GM23338 (cell line): ENCODE results near the gene FGGY. TPM values are rescaled to one million over a fixed set of nuclear protein-coding genes. Genes with fewer than 3 reads are reported as not detected.

ENCODE experiments used
- CREB1 ChIP-seq: fragments of 250-450 bp; sonication (Bioruptor Pico); IDR thresholded peaks from 2 replicates; pipeline ENCODE4 v1.5.0; 2020; ENCODE audit warnings: low read depth, mild to moderate bottlenecking, moderate library complexity
- EZH2 ChIP-seq: fragments of 200-600 bp; sonication (generic); IDR thresholded peaks from one replicate; pipeline ENCODE4 v1.8.0; 2017; ENCODE audit warnings: antibody characterized with exemption, mild to moderate bottlenecking, low read depth; ENCODE audit not compliant: unreplicated experiment
- EZH2phosphoT487 ChIP-seq: fragments of 200-600 bp; sonication (generic); IDR thresholded peaks from one replicate; pipeline ENCODE4 v1.8.1; 2018; ENCODE audit warnings: antibody characterized with exemption; ENCODE audit not compliant: unreplicated experiment
- JUNB ChIP-seq: IDR thresholded peaks from one replicate; pipeline ENCODE4 v1.6.1; 2016; ENCODE audit warnings: antibody characterized with exemption; ENCODE audit not compliant: unreplicated experiment
- NANOG ChIP-seq: IDR thresholded peaks from 2 replicates; pipeline ENCODE4 v1.6.1; 2016; ENCODE audit warnings: antibody characterized with exemption, borderline replicate concordance
- POLR2AphosphoS5 ChIP-seq: IDR thresholded peaks from 2 replicates; pipeline ENCODE4 v1.6.1; 2016; ENCODE audit warnings: antibody characterized with exemption, low read depth
- STAT1 ChIP-seq: IDR thresholded peaks from one replicate; pipeline ENCODE4 v1.6.1; 2016; ENCODE audit warnings: antibody characterized with exemption; ENCODE audit not compliant: unreplicated experiment
- ZNF331 ChIP-seq: fragments of 250-450 bp; sonication (Bioruptor Pico); IDR thresholded peaks from 2 replicates; pipeline ENCODE4 v1.5.0; 2020; ENCODE audit warnings: low read depth, mild to moderate bottlenecking, moderate library complexity
- polyA plus RNA-seq: library from polyadenylated mRNA; unstranded; fragments of >200 nt; fragmentation: Nextera tagmentation; extraction: Ambion mirVana; gene quantifications from 2 replicates; pipeline ENCODE4 v1.2.1, GENCODE V29; 2016
- total RNA-seq: library from RNA; depleted of rRNA; stranded (reverse); fragments of >200 nt; shearing (Covaris generic); gene quantifications from 2 replicates; pipeline ENCODE4 v1.2.3, GENCODE V29; 2014
- TF ChIP-seq, protein P1 (sequence below): fragments of 250-450 bp; sonication (Bioruptor Pico); IDR thresholded peaks from 2 replicates; pipeline ENCODE4 v1.5.0; 2020; ENCODE audit warnings: mild to moderate bottlenecking, moderate library complexity
- TF ChIP-seq, protein P2 (sequence below), 2 experiments: fragments of 200-600 bp in 1 of 2; sonication (generic) in 1 of 2; conservative IDR thresholded peaks; 2 replicates each; pipeline versions ENCODE4 v1.5.1 to v1.6.1; 2016 to 2017; ENCODE audit warnings: antibody characterized with exemption in 2 of 2, low read depth in 2 of 2, mild to moderate bottlenecking in 2 of 2, moderate library complexity in 1 of 2
- TF ChIP-seq, protein P3 (sequence below): IDR thresholded peaks from 2 replicates; pipeline ENCODE4 v1.6.1; 2016; ENCODE audit warnings: antibody characterized with exemption

FGGY gene
- total and polyA plus RNA-seq, 2 experiments from 2014 or later: 10.9 to 21.4 TPM

DNA sequence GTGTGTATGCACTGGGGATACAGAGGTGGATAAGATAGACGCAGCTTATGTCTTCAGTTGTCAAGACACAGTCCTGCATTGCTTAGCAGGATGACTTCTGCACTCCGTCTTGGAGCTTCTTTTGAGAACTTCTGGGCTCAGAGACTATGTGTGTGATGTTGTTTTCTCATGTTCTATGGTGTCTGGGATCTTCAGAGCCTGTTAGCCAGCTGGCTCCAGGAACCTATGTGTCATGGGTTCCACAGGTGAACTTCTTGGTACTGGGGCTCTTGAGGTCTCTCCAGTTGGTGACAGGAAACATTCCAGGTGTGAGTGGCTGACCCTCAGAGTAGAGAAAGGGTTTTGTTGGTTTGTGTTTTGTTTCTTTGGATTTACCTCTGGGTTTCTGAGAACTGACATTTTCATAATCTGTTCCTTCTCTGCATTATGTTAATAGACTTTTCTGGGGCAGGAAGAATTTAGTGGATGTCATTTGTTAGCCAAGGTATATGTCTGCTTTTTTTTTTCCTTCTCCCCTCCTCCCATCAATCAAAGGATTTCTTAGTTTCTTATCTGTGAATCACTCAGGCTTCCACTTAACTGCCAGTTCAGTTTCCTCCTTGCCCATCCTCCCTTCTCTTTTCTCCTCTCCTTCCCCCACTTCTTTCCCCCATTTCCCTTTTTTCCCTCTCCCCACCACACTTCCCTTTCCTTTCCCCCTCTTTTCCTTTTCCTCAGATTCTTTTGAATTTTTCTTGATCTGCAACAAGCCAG is 18.1 kb downstream of the FGGY start (continued):
- TF ChIP-seq, protein P1, sequence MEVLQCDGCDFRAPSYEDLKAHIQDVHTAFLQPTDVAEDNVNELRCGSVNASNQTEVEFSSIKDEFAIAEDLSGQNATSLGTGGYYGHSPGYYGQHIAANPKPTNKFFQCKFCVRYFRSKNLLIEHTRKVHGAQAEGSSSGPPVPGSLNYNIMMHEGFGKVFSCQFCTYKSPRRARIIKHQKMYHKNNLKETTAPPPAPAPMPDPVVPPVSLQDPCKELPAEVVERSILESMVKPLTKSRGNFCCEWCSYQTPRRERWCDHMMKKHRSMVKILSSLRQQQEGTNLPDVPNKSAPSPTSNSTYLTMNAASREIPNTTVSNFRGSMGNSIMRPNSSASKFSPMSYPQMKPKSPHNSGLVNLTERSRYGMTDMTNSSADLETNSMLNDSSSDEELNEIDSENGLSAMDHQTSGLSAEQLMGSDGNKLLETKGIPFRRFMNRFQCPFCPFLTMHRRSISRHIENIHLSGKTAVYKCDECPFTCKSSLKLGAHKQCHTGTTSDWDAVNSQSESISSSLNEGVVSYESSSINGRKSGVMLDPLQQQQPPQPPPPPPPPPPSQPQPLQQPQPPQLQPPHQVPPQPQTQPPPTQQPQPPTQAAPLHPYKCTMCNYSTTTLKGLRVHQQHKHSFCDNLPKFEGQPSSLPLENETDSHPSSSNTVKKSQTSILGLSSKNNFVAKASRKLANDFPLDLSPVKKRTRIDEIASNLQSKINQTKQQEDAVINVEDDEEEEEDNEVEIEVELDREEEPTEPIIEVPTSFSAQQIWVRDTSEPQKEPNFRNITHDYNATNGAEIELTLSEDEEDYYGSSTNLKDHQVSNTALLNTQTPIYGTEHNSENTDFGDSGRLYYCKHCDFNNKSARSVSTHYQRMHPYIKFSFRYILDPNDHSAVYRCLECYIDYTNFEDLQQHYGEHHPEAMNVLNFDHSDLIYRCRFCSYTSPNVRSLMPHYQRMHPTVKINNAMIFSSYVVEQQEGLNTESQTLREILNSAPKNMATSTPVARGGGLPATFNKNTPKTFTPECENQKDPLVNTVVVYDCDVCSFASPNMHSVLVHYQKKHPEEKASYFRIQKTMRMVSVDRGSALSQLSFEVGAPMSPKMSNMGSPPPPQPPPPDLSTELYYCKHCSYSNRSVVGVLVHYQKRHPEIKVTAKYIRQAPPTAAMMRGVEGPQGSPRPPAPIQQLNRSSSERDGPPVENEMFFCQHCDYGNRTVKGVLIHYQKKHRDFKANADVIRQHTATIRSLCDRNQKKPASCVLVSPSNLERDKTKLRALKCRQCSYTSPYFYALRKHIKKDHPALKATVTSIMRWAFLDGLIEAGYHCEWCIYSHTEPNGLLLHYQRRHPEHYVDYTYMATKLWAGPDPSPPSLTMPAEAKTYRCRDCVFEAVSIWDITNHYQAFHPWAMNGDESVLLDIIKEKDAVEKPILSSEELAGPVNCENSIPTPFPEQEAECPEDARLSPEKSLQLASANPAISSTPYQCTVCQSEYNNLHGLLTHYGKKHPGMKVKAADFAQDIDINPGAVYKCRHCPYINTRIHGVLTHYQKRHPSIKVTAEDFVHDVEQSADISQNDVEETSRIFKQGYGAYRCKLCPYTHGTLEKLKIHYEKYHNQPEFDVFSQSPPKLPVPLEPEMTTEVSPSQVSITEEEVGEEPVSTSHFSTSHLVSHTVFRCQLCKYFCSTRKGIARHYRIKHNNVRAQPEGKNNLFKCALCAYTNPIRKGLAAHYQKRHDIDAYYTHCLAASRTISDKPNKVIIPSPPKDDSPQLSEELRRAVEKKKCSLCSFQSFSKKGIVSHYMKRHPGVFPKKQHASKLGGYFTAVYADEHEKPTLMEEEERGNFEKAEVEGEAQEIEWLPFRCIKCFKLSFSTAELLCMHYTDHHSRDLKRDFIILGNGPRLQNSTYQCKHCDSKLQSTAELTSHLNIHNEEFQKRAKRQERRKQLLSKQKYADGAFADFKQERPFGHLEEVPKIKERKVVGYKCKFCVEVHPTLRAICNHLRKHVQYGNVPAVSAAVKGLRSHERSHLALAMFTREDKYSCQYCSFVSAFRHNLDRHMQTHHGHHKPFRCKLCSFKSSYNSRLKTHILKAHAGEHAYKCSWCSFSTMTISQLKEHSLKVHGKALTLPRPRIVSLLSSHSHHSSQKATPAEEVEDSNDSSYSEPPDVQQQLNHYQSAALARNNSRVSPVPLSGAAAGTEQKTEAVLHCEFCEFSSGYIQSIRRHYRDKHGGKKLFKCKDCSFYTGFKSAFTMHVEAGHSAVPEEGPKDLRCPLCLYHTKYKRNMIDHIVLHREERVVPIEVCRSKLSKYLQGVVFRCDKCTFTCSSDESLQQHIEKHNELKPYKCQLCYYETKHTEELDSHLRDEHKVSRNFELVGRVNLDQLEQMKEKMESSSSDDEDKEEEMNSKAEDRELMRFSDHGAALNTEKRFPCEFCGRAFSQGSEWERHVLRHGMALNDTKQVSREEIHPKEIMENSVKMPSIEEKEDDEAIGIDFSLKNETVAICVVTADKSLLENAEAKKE (CRISPR knock-in tag): no peak
- no peak for TF ChIP-seq EZH2
- TF ChIP-seq STAT1: no peak
- no peak for TF ChIP-seq JUNB
- TF ChIP-seq, protein P2, sequence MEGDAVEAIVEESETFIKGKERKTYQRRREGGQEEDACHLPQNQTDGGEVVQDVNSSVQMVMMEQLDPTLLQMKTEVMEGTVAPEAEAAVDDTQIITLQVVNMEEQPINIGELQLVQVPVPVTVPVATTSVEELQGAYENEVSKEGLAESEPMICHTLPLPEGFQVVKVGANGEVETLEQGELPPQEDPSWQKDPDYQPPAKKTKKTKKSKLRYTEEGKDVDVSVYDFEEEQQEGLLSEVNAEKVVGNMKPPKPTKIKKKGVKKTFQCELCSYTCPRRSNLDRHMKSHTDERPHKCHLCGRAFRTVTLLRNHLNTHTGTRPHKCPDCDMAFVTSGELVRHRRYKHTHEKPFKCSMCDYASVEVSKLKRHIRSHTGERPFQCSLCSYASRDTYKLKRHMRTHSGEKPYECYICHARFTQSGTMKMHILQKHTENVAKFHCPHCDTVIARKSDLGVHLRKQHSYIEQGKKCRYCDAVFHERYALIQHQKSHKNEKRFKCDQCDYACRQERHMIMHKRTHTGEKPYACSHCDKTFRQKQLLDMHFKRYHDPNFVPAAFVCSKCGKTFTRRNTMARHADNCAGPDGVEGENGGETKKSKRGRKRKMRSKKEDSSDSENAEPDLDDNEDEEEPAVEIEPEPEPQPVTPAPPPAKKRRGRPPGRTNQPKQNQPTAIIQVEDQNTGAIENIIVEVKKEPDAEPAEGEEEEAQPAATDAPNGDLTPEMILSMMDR (conservative IDR thresholded peaks at IDR 0.05; ENCODE audit: low read depth in 2 of 2): no peak
- TF ChIP-seq, protein P3, sequence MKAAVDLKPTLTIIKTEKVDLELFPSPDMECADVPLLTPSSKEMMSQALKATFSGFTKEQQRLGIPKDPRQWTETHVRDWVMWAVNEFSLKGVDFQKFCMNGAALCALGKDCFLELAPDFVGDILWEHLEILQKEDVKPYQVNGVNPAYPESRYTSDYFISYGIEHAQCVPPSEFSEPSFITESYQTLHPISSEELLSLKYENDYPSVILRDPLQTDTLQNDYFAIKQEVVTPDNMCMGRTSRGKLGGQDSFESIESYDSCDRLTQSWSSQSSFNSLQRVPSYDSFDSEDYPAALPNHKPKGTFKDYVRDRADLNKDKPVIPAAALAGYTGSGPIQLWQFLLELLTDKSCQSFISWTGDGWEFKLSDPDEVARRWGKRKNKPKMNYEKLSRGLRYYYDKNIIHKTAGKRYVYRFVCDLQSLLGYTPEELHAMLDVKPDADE: no peak
- TF ChIP-seq NANOG: no peak
- TF ChIP-seq POLR2AphosphoS5: no peak
- TF ChIP-seq CREB1 (CRISPR knock-in tag): no peak
- no peak for TF ChIP-seq EZH2phosphoT487
- TF ChIP-seq ZNF331 (CRISPR knock-in tag): no peak
